Measurements from ENCODE around the gene OR10A3.

DNA sequence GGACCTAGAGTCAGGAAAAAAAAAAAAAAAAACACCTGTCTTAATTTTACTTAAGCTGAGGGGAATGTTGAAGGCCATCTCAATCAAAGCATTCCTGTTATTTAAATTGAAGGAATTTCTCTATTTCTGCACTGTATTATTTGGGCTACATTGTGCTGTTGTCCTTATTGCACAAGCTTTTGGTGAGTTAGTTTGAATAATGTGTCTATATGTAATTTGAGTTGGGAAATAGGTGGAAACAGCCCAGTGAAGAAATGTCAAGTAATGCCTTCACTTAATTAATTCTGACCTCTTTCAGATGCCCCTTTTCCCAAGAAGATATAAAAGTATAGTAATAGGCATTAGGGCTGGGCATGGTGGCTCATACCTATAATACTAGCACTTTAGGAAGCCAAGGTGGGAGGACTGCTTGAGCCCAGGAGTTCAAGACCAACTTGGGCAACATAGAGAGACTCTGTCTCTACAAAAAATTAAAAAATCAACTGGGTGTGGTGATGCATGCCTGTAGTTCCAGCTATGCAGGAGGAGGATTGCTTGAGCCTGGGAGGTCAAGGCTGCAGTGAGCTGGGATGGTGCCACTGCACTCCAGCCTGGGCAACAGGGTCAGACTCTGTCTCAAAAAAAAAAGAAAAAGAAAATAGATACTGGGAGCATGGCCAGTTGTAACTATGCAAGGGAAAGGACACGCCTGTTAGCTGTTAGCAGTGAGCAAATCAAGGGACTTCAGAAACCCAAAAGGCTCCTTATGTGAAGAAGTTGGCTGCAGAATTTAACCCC lies 45.3 kb downstream of the OR10A3 start:
- TF ChIP-seq REST (IDR thresholded peaks at IDR 0.05; ENCODE audit: insufficient read depth in 1 of 2, low read depth in 2 of 2, low read length in 2 of 2) = no peak
- TF ChIP-seq TAF1 (IDR thresholded peaks at IDR 0.05; ENCODE audit: borderline replicate concordance, insufficient read depth, low read length) = no peak

All from PFSK-1 (cell line).